ENCODE results near the gene WHRN. TPM values are rescaled to one million over a fixed set of nuclear protein-coding genes. Genes with fewer than 3 reads are reported as not detected.

WHRN gene
- total RNA-seq, 1 experiment from 2014 or later, result 1.4 TPM

DNA sequence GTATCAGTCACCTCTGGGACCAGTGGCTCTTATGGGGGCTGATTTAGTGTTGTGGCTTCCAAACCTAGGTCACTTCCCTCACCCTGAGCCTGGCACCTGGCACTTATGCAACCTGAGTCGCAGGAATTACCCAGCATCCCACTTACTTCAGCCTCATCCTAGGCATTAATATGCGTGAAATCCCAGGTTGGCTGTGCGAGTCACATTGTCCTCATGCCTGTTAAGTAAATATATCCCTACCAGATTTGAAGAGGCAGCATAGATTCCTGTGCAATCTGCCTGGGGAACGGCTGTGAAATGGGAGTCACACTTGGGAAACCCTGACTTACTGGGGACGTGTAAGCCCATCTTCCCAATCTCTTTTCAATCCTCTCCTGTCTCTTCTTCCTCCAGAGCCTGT lies 74.8 kb downstream of the WHRN start:
- ChIA-PET POLR2A (no interaction called here), CTCF (no interaction called here)
- Mint-ChIP-seq H3K27ac (ENCODE audit: unreplicated experiment) (no peak overlapping the region), H3K27me3 (ENCODE audit: insufficient read depth, unreplicated experiment) (peaks cover 17% of the 10 kb centered on the region), H3K4me1 (ENCODE audit: low read depth, unreplicated experiment) (no peaks in the 10 kb centered on the region), H3K9me3 (ENCODE audit: unreplicated experiment) (no peaks in the 10 kb centered on the region), H3K36me3 (ENCODE audit: insufficient read depth, unreplicated experiment) (no peaks in the 10 kb centered on the region), H3K4me3 (ENCODE audit: unreplicated experiment) (no peak overlapping the region)
- no peak overlapping the region for H3K4me3 ChIP-seq (ENCODE audit: low read depth, low read length)
- TF ChIP-seq, protein P1, sequence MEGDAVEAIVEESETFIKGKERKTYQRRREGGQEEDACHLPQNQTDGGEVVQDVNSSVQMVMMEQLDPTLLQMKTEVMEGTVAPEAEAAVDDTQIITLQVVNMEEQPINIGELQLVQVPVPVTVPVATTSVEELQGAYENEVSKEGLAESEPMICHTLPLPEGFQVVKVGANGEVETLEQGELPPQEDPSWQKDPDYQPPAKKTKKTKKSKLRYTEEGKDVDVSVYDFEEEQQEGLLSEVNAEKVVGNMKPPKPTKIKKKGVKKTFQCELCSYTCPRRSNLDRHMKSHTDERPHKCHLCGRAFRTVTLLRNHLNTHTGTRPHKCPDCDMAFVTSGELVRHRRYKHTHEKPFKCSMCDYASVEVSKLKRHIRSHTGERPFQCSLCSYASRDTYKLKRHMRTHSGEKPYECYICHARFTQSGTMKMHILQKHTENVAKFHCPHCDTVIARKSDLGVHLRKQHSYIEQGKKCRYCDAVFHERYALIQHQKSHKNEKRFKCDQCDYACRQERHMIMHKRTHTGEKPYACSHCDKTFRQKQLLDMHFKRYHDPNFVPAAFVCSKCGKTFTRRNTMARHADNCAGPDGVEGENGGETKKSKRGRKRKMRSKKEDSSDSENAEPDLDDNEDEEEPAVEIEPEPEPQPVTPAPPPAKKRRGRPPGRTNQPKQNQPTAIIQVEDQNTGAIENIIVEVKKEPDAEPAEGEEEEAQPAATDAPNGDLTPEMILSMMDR (IDR thresholded peaks at IDR 0.05; ENCODE audit: insufficient read depth in 1 of 2, low read depth in 1 of 2, low read length in 1 of 2, severe bottlenecking in 1 of 2, unreplicated experiment in 1 of 2), result no peak
- no peaks in the 10 kb centered on the region for H3K4me1 ChIP-seq
- peak in 1 of 2 experiments; percentile 22 for DNase-seq
- no peaks in the 10 kb centered on the region; the same call in 1 of the 2 replicates for H3K27me3 ChIP-seq (replicated peaks; ENCODE audit: control insufficient read depth, insufficient read depth, low read length)
- intact Hi-C loops (cut with micrococcal nuclease; ENCODE audit: unreplicated experiment), result no loop called here
- H3K36me3 ChIP-seq (ENCODE audit: control insufficient read depth, insufficient read depth, low read length), result no peaks in the 10 kb centered on the region
- H3K9me3 ChIP-seq, result no peaks in the 10 kb centered on the region
- BruUV-seq (replicated peaks), result no TSS peak

DNA sequence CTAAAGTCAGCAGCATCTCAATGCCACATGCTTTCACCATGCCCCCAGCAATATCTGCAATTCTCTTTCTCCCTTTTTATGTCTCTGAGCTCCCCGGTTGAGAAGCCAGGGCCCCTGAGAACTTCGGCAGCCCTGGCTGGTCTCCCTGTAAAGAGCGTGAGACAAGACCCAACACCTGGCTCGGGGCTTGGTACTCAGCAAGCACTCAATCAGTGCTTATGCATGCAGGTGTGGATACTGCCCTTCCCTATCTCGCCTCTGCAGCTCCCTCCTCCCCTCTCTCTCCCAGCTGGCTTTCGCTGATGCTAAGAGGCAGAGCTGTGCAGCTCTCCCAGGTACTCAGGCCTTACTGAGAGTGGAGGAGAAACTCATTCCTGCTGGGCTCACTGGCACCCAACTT lies 75.8 kb downstream of the WHRN start:
- Mint-ChIP-seq H3K27ac (ENCODE audit: unreplicated experiment) (no peak overlapping the region), H3K4me1 (ENCODE audit: low read depth, unreplicated experiment) (no peaks in the 10 kb centered on the region), H3K4me3 (ENCODE audit: unreplicated experiment) (no peak overlapping the region), H3K9me3 (ENCODE audit: unreplicated experiment) (no peaks in the 10 kb centered on the region), H3K27me3 (ENCODE audit: insufficient read depth, unreplicated experiment) (peaks cover 17% of the 10 kb centered on the region), H3K36me3 (ENCODE audit: insufficient read depth, unreplicated experiment) (no peaks in the 10 kb centered on the region)
- DNase-seq, result peak in 1 of 2 experiments; percentile 26
- ChIA-PET CTCF (interaction anchor here (1.1 kb wide), 1 partner anchor 24 kb away, joined by 3 read pairs; no protein-coding TSS in a partner anchor), POLR2A (no interaction called here)
- Histone ChIP-seq H3K9me3 (no peaks in the 10 kb centered on the region), H3K36me3 (ENCODE audit: control insufficient read depth, insufficient read depth, low read length) (no peaks in the 10 kb centered on the region), H3K27me3 (replicated peaks; ENCODE audit: control insufficient read depth, insufficient read depth, low read length) (no peaks in the 10 kb centered on the region; the same call in 1 of the 2 replicates), H3K4me3 (ENCODE audit: low read depth, low read length) (no peak overlapping the region), H3K4me1 (no peaks in the 10 kb centered on the region)
- no TSS peak for BruUV-seq (replicated peaks)
- TF ChIP-seq, protein P1 (IDR thresholded peaks at IDR 0.05; ENCODE audit: insufficient read depth in 1 of 2, low read depth in 1 of 2, low read length in 1 of 2, severe bottlenecking in 1 of 2, unreplicated experiment in 1 of 2), result no peak
- intact Hi-C loops (cut with micrococcal nuclease; ENCODE audit: unreplicated experiment), result no loop called here

DNA sequence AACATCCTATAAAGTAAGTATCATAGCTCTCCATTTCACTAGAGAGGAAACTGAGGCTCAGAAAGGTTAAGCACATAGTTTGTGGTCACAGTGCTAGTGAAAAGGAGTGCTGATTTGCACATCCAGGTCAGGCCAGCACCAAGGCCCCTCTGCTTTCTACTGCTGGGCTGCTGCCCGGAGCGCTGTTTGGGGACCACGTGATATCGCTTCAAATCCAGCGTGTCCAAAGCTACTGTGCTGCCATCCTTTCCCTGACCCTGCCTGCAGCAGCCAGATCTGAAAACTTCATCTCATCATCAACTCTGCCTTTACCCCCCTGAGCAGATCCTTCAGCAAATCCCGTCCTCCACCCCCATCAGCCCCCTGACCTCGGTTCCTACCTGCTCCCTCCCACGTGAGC lies 76.8 kb downstream of the WHRN start:
- TF ChIP-seq, protein P1 (IDR thresholded peaks at IDR 0.05; ENCODE audit: insufficient read depth in 1 of 2, low read depth in 1 of 2, low read length in 1 of 2, severe bottlenecking in 1 of 2, unreplicated experiment in 1 of 2), result no peak
- Histone ChIP-seq H3K9me3 (no peaks in the 10 kb centered on the region), H3K4me3 (ENCODE audit: low read depth, low read length) (no peak overlapping the region), H3K4me1 (no peaks in the 10 kb centered on the region), H3K36me3 (ENCODE audit: control insufficient read depth, insufficient read depth, low read length) (no peaks in the 10 kb centered on the region), H3K27me3 (replicated peaks; ENCODE audit: control insufficient read depth, insufficient read depth, low read length) (no peaks in the 10 kb centered on the region; the same call in 1 of the 2 replicates)
- intact Hi-C loops (cut with micrococcal nuclease; ENCODE audit: unreplicated experiment), result no loop called here
- DNase-seq, result peak in 1 of 2 experiments; percentile 7
- ChIA-PET CTCF (no interaction called here), POLR2A (no interaction called here)
- H3K27me3 Mint-ChIP-seq (ENCODE audit: insufficient read depth, unreplicated experiment), result peaks cover 17% of the 10 kb centered on the region
- H3K27ac Mint-ChIP-seq (ENCODE audit: unreplicated experiment), result no peak overlapping the region
- no peak overlapping the region for H3K4me3 Mint-ChIP-seq (ENCODE audit: unreplicated experiment)
- BruUV-seq (replicated peaks), result no TSS peak
- H3K4me1 Mint-ChIP-seq (ENCODE audit: low read depth, unreplicated experiment), result no peaks in the 10 kb centered on the region
- no peaks in the 10 kb centered on the region for H3K9me3 Mint-ChIP-seq (ENCODE audit: unreplicated experiment)
- no peaks in the 10 kb centered on the region for H3K36me3 Mint-ChIP-seq (ENCODE audit: insufficient read depth, unreplicated experiment)
